Measurements from ENCODE around the gene USP48. TPM values are rescaled to one million over a fixed set of nuclear protein-coding genes. Genes with fewer than 3 reads are reported as not detected.

The USP48 gene
- total RNA-seq, 1 experiment from 2014 or later: 49.1 TPM

DNA sequence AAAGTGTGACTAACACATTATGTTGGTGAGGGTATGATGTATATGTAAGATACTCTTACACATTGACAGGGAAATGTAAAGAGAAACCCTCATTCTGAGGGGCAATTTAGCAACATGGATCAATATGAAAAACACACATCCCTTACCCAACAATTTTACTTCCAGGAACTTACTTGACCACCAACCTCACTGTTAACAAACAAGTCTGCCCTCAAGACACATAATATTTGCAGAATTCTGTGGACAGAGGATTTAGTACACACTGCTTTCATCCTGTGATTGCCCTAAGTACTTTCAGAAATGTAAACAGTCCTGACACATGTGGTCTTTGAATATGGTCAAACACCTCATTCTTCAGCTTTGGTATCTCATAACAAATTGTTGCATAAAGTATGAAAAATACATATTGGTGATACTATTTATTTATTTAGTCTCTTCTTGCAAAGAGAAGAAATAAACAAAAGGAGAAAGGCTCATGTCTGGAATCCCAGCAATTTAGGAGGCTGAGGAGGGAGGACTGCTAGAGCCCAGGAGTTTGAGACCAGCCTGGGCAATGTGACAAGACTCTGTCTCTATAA is 6.9 kb downstream of the USP48 start:
- Mint-ChIP-seq H3K27me3 (ENCODE audit: insufficient read depth, unreplicated experiment) (no peaks in the 10 kb centered on the region), H3K36me3 (ENCODE audit: insufficient read depth, unreplicated experiment) (no peaks in the 10 kb centered on the region), H3K27ac (ENCODE audit: unreplicated experiment) (no peak overlapping the region), H3K4me1 (ENCODE audit: low read depth, unreplicated experiment) (peaks cover 6% of the 10 kb centered on the region), H3K4me3 (ENCODE audit: unreplicated experiment) (no peak overlapping the region), H3K9me3 (ENCODE audit: unreplicated experiment) (no peaks in the 10 kb centered on the region)
- intact Hi-C loops (cut with micrococcal nuclease; ENCODE audit: unreplicated experiment): no loop called here
- peaks cover 6% of the 10 kb centered on the region; the same call in 1 of the 2 replicates for H3K4me1 ChIP-seq
- TF ChIP-seq, protein P1, sequence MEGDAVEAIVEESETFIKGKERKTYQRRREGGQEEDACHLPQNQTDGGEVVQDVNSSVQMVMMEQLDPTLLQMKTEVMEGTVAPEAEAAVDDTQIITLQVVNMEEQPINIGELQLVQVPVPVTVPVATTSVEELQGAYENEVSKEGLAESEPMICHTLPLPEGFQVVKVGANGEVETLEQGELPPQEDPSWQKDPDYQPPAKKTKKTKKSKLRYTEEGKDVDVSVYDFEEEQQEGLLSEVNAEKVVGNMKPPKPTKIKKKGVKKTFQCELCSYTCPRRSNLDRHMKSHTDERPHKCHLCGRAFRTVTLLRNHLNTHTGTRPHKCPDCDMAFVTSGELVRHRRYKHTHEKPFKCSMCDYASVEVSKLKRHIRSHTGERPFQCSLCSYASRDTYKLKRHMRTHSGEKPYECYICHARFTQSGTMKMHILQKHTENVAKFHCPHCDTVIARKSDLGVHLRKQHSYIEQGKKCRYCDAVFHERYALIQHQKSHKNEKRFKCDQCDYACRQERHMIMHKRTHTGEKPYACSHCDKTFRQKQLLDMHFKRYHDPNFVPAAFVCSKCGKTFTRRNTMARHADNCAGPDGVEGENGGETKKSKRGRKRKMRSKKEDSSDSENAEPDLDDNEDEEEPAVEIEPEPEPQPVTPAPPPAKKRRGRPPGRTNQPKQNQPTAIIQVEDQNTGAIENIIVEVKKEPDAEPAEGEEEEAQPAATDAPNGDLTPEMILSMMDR (IDR thresholded peaks at IDR 0.05; ENCODE audit: insufficient read depth in 1 of 2, low read depth in 1 of 2, low read length in 1 of 2, severe bottlenecking in 1 of 2, unreplicated experiment in 1 of 2): no peak
- H3K27me3 ChIP-seq (replicated peaks; ENCODE audit: control insufficient read depth, insufficient read depth, low read length): no peaks in the 10 kb centered on the region
- DNase-seq: peak in 1 of 2 experiments; percentile 53
- no peaks in the 10 kb centered on the region for H3K36me3 ChIP-seq (ENCODE audit: control insufficient read depth, insufficient read depth, low read length)
- ChIA-PET POLR2A (no interaction called here), CTCF (no interaction called here)
- no peaks in the 10 kb centered on the region for H3K9me3 ChIP-seq
- no TSS peak for BruUV-seq (replicated peaks)
- H3K4me3 ChIP-seq (ENCODE audit: low read depth, low read length): no peak overlapping the region

DNA sequence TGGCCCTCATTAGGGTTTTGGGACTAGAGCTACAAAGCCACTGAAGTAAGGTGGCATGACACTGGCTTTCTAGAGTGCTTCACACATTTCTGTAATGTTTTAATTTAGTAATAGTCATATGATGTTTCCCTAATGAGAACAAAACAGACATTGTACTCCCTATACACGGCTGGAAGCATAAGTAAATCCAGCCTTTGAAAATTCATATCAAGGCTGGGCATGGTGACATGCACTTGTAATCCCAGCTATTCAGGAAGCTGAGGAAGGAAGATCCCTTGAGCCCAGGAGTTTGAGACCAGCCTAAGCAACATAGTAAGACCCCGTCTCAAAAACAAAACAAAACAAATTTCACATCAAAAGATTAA is 7.4 kb downstream of the USP48 start:
- Mint-ChIP-seq H3K4me1 (ENCODE audit: low read depth, unreplicated experiment) (peaks cover 6% of the 10 kb centered on the region), H3K27ac (ENCODE audit: unreplicated experiment) (no peak overlapping the region), H3K4me3 (ENCODE audit: unreplicated experiment) (no peak overlapping the region), H3K27me3 (ENCODE audit: insufficient read depth, unreplicated experiment) (no peaks in the 10 kb centered on the region), H3K36me3 (ENCODE audit: insufficient read depth, unreplicated experiment) (no peaks in the 10 kb centered on the region), H3K9me3 (ENCODE audit: unreplicated experiment) (no peaks in the 10 kb centered on the region)
- POLR2A ChIA-PET: no interaction called here
- no TSS peak for BruUV-seq (replicated peaks)
- Histone ChIP-seq H3K27me3 (replicated peaks; ENCODE audit: control insufficient read depth, insufficient read depth, low read length) (no peaks in the 10 kb centered on the region), H3K36me3 (ENCODE audit: control insufficient read depth, insufficient read depth, low read length) (no peaks in the 10 kb centered on the region), H3K9me3 (no peaks in the 10 kb centered on the region), H3K4me1 (peaks cover 6% of the 10 kb centered on the region; the same call in 1 of the 2 replicates), H3K4me3 (ENCODE audit: low read depth, low read length) (no peak overlapping the region)
- intact Hi-C loops (cut with micrococcal nuclease; ENCODE audit: unreplicated experiment): no loop called here
- no peak for DNase-seq
- TF ChIP-seq, protein P1 (IDR thresholded peaks at IDR 0.05; ENCODE audit: insufficient read depth in 1 of 2, low read depth in 1 of 2, low read length in 1 of 2, severe bottlenecking in 1 of 2, unreplicated experiment in 1 of 2): no peak
- CTCF ChIA-PET: no interaction called here

DNA sequence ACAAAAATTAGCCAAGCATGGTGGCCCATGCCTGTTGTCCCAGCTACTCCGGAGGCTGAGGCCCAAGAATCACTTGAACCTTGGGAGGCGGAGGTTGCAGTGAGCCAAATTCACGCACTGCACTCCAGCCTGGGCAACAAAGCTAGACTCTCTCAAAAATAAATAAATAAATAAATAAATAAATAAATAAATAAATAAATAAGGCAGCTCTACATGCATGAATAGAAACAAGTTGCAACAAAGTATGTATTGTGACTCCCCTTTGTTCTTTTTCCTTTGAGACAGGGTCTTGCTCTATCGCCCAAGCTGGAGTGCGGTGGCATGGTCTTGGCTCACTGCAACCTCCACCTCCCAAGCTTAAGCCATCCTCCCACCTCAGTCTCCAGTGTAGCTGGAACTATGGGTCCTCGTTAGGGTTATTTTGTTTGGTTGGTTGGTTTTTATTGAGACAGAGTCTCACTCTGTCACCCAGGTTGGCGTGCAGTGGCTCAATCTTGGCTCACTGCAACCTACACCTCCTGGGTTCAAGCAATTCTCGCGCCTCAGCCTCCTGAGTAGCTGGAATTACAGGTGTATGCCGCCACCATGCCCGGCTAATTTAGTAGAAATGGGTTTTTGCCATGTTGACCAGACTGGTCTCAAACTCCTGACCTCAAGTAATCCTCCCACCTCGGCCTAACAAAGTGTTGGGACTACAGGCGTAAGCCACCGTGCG is 8.0 kb downstream of the USP48 start:
- no peak overlapping the region for H3K27ac Mint-ChIP-seq (ENCODE audit: unreplicated experiment)
- no peaks in the 10 kb centered on the region for H3K27me3 Mint-ChIP-seq (ENCODE audit: insufficient read depth, unreplicated experiment)
- DNase-seq: no peak
- POLR2A ChIA-PET: no interaction called here
- H3K4me3 ChIP-seq (ENCODE audit: low read depth, low read length): no peak overlapping the region
- intact Hi-C loops (cut with micrococcal nuclease; ENCODE audit: unreplicated experiment): no loop called here
- H3K36me3 ChIP-seq (ENCODE audit: control insufficient read depth, insufficient read depth, low read length): no peaks in the 10 kb centered on the region
- TF ChIP-seq, protein P1 (IDR thresholded peaks at IDR 0.05; ENCODE audit: insufficient read depth in 1 of 2, low read depth in 1 of 2, low read length in 1 of 2, severe bottlenecking in 1 of 2, unreplicated experiment in 1 of 2): no peak
- H3K9me3 ChIP-seq: no peaks in the 10 kb centered on the region
- CTCF ChIA-PET: no interaction called here
- peaks cover 6% of the 10 kb centered on the region; the same call in 1 of the 2 replicates for H3K4me1 ChIP-seq
- H3K36me3 Mint-ChIP-seq (ENCODE audit: insufficient read depth, unreplicated experiment): peaks cover 5% of the 10 kb centered on the region
- H3K4me1 Mint-ChIP-seq (ENCODE audit: low read depth, unreplicated experiment): peaks cover 6% of the 10 kb centered on the region
- no peaks in the 10 kb centered on the region for H3K27me3 ChIP-seq (replicated peaks; ENCODE audit: control insufficient read depth, insufficient read depth, low read length)
- H3K4me3 Mint-ChIP-seq (ENCODE audit: unreplicated experiment): no peak overlapping the region
- no peaks in the 10 kb centered on the region for H3K9me3 Mint-ChIP-seq (ENCODE audit: unreplicated experiment)
- BruUV-seq (replicated peaks): no TSS peak

Measured in Caco-2 (cell line).